GM23338 (cell line): Measurements from ENCODE around the gene IMMP2L. TPM values are rescaled to one million over a fixed set of nuclear protein-coding genes. Genes with fewer than 3 reads are reported as not detected.
A peak's percentile ranks its signal among the peaks of the same experiment; 100 is the strongest.

ENCODE experiments used
- ATAC-seq: fragments of 200-7000 bp; cut with Tn5 transposase; 3 replicates; pipeline ENCODE4 v1.9.1; 2020
- DNase-seq: peaks from one replicate; pipeline ENCODE4 v3.0.0-alpha.2; 2015; ENCODE audit warnings: low spot score
- H2AFZ ChIP-seq: fragments of 200-600 bp; sonication (generic); 2 replicates; pipeline ENCODE4 v1.8.0; 2016; ENCODE audit warnings: antibody characterized with exemption, mild to moderate bottlenecking, moderate library complexity
- H3F3A ChIP-seq: fragments of 200-600 bp; sonication (generic); replicated peaks from 2 replicates; pipeline ENCODE4 v1.8.0; 2017; ENCODE audit warnings: antibody characterized with exemption, mixed run types, low read depth
- H3K27ac ChIP-seq: fragments of 200-600 bp; sonication (generic); 2 replicates; pipeline ENCODE4 v1.6.1; 2016; ENCODE audit warnings: low read depth
- H3K27me3 ChIP-seq: fragments of 200-600 bp; sonication (generic); 2 replicates; pipeline ENCODE4 v1.8.0; 2016; ENCODE audit warnings: mild to moderate bottlenecking, mixed run types, moderate library complexity; ENCODE audit not compliant: insufficient read depth
- H3K36me3 ChIP-seq: fragments of 200-600 bp; sonication (generic); 2 replicates; pipeline ENCODE4 v1.8.0; 2016; ENCODE audit warnings: mild to moderate bottlenecking; ENCODE audit not compliant: insufficient read depth
- H3K4me1 ChIP-seq: fragments of 200-600 bp; sonication (generic); 2 replicates; pipeline ENCODE4 v1.8.0; 2016; ENCODE audit warnings: mild to moderate bottlenecking, moderate library complexity; ENCODE audit not compliant: insufficient read depth
- H3K4me2 ChIP-seq: fragments of 200-600 bp; sonication (generic); 2 replicates; pipeline ENCODE4 v1.7.1; 2017; ENCODE audit warnings: mixed run types
- H3K4me3 ChIP-seq: fragments of 200-600 bp; sonication (generic); 2 replicates; pipeline ENCODE4 v1.6.1; 2016; ENCODE audit warnings: mixed run types
- H3K79me2 ChIP-seq: fragments of 200-600 bp; sonication (generic); replicated peaks from 2 replicates; pipeline ENCODE4 v1.8.0; 2017; ENCODE audit warnings: mild to moderate bottlenecking; ENCODE audit not compliant: insufficient read depth
- H3K9me2 ChIP-seq: fragments of 200-600 bp; sonication (generic); 2 replicates; pipeline ENCODE4 v1.8.0; 2017; ENCODE audit not compliant: insufficient read depth
- H4K20me1 ChIP-seq: fragments of 200-600 bp; sonication (generic); replicated peaks from 2 replicates; pipeline ENCODE4 v1.8.0; 2017; ENCODE audit warnings: mild to moderate bottlenecking; ENCODE audit not compliant: insufficient read depth
- H3K27ac Mint-ChIP-seq: 2 replicates; pipeline ENCODE4 v1.8.0; 2020; ENCODE audit warnings: inconsistent platforms, mild to moderate bottlenecking, moderate library complexity, mixed read lengths
- H3K27me3 Mint-ChIP-seq: 3 replicates; pipeline ENCODE4 v1.8.0; 2022; ENCODE audit warnings: low read depth, mild to moderate bottlenecking, moderate library complexity, mixed read lengths, inconsistent platforms; ENCODE audit not compliant: insufficient read depth, poor library complexity
- H3K36me3 Mint-ChIP-seq: 3 replicates; pipeline ENCODE4 v1.8.0; 2021; ENCODE audit warnings: low read depth, mild to moderate bottlenecking, inconsistent platforms, moderate library complexity, mixed read lengths
- H3K4me1 Mint-ChIP-seq: 3 replicates; pipeline ENCODE4 v1.8.0; 2020; ENCODE audit warnings: mild to moderate bottlenecking, inconsistent platforms, mixed read lengths
- H3K4me3 Mint-ChIP-seq: 3 replicates; pipeline ENCODE4 v1.8.0; 2021; ENCODE audit warnings: moderate library complexity, mild to moderate bottlenecking, inconsistent platforms, mixed read lengths
- H3K9me3 Mint-ChIP-seq: 3 replicates; pipeline ENCODE4 v1.8.0; 2020; ENCODE audit warnings: moderate library complexity, mild to moderate bottlenecking, inconsistent platforms, mixed read lengths
- NANOG ChIP-seq: IDR thresholded peaks from 2 replicates; pipeline ENCODE4 v1.6.1; 2016; ENCODE audit warnings: antibody characterized with exemption, borderline replicate concordance
- STAT1 ChIP-seq: IDR thresholded peaks from one replicate; pipeline ENCODE4 v1.6.1; 2016; ENCODE audit warnings: antibody characterized with exemption; ENCODE audit not compliant: unreplicated experiment
- ZNF114 ChIP-seq: fragments of 250-450 bp; sonication (Bioruptor Pico); IDR thresholded peaks from 2 replicates; pipeline ENCODE4 v1.5.0; 2020; ENCODE audit warnings: mild to moderate bottlenecking, moderate library complexity
- ZNF331 ChIP-seq: fragments of 250-450 bp; sonication (Bioruptor Pico); IDR thresholded peaks from 2 replicates; pipeline ENCODE4 v1.5.0; 2020; ENCODE audit warnings: low read depth, mild to moderate bottlenecking, moderate library complexity
- polyA plus RNA-seq: library from polyadenylated mRNA; unstranded; fragments of >200 nt; fragmentation: Nextera tagmentation; extraction: Ambion mirVana; gene quantifications from 2 replicates; pipeline ENCODE4 v1.2.1, GENCODE V29; 2016
- total RNA-seq: library from RNA; depleted of rRNA; stranded (reverse); fragments of >200 nt; shearing (Covaris generic); gene quantifications from 2 replicates; pipeline ENCODE4 v1.2.3, GENCODE V29; 2014
- TF ChIP-seq, protein P1 (sequence below), 2 experiments: fragments of 200-600 bp in 1 of 2; sonication (generic) in 1 of 2; conservative IDR thresholded peaks; 2 replicates each; pipeline versions ENCODE4 v1.5.1 to v1.6.1; 2016 to 2017; ENCODE audit warnings: antibody characterized with exemption in 2 of 2, low read depth in 2 of 2, mild to moderate bottlenecking in 2 of 2, moderate library complexity in 1 of 2
- TF ChIP-seq, protein P2 (sequence below): fragments of 250-450 bp; sonication (Bioruptor Pico); IDR thresholded peaks from 2 replicates; pipeline ENCODE4 v1.5.0; 2020; ENCODE audit warnings: mild to moderate bottlenecking, moderate library complexity

Gene IMMP2L
- total and polyA plus RNA-seq, 2 experiments from 2014 or later: 7.3 to 14.0 TPM

DNA sequence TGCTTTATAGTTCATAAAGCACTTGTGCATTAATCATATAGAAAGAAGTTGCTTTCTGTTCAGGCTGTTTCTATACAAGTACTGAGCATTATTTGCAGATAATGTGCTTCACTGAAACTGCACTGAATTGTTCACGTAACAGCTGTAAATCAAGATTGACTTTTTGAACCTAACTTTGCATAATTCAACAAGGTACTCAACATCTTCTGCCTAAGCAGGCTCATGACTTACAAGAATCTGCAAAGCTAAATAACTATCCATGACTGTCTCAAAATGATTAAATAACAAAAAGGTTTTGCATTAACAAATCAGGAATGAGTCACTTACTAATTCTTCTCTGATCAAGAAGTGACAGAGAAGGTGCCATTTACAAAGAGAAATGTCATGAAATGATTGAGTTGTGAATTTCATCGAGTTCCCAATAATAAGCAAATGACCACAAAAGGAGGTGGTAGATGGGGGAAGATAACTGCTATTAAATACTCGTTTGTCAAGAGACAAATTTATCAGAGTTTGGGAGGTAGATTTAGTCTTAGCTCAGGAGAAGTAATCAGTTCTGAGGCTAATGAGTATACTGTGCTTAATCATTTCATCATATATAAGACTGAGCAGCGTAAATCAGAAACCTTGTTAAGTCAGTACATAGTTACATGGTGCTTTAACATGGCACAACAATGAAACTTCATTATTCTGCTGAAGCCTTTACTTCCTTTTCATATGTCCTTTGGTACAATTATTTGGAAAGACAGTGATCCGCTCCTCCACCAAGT is 632.6 kb downstream of the IMMP2L start (continued):
- TF ChIP-seq STAT1 (no peak), ZNF331 (CRISPR knock-in tag) (no peak), ZNF114 (CRISPR knock-in tag) (no peak), NANOG (no peak)
- TF ChIP-seq, protein P1, sequence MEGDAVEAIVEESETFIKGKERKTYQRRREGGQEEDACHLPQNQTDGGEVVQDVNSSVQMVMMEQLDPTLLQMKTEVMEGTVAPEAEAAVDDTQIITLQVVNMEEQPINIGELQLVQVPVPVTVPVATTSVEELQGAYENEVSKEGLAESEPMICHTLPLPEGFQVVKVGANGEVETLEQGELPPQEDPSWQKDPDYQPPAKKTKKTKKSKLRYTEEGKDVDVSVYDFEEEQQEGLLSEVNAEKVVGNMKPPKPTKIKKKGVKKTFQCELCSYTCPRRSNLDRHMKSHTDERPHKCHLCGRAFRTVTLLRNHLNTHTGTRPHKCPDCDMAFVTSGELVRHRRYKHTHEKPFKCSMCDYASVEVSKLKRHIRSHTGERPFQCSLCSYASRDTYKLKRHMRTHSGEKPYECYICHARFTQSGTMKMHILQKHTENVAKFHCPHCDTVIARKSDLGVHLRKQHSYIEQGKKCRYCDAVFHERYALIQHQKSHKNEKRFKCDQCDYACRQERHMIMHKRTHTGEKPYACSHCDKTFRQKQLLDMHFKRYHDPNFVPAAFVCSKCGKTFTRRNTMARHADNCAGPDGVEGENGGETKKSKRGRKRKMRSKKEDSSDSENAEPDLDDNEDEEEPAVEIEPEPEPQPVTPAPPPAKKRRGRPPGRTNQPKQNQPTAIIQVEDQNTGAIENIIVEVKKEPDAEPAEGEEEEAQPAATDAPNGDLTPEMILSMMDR (conservative IDR thresholded peaks at IDR 0.05; ENCODE audit: low read depth in 2 of 2): no peak
- TF ChIP-seq, protein P2, sequence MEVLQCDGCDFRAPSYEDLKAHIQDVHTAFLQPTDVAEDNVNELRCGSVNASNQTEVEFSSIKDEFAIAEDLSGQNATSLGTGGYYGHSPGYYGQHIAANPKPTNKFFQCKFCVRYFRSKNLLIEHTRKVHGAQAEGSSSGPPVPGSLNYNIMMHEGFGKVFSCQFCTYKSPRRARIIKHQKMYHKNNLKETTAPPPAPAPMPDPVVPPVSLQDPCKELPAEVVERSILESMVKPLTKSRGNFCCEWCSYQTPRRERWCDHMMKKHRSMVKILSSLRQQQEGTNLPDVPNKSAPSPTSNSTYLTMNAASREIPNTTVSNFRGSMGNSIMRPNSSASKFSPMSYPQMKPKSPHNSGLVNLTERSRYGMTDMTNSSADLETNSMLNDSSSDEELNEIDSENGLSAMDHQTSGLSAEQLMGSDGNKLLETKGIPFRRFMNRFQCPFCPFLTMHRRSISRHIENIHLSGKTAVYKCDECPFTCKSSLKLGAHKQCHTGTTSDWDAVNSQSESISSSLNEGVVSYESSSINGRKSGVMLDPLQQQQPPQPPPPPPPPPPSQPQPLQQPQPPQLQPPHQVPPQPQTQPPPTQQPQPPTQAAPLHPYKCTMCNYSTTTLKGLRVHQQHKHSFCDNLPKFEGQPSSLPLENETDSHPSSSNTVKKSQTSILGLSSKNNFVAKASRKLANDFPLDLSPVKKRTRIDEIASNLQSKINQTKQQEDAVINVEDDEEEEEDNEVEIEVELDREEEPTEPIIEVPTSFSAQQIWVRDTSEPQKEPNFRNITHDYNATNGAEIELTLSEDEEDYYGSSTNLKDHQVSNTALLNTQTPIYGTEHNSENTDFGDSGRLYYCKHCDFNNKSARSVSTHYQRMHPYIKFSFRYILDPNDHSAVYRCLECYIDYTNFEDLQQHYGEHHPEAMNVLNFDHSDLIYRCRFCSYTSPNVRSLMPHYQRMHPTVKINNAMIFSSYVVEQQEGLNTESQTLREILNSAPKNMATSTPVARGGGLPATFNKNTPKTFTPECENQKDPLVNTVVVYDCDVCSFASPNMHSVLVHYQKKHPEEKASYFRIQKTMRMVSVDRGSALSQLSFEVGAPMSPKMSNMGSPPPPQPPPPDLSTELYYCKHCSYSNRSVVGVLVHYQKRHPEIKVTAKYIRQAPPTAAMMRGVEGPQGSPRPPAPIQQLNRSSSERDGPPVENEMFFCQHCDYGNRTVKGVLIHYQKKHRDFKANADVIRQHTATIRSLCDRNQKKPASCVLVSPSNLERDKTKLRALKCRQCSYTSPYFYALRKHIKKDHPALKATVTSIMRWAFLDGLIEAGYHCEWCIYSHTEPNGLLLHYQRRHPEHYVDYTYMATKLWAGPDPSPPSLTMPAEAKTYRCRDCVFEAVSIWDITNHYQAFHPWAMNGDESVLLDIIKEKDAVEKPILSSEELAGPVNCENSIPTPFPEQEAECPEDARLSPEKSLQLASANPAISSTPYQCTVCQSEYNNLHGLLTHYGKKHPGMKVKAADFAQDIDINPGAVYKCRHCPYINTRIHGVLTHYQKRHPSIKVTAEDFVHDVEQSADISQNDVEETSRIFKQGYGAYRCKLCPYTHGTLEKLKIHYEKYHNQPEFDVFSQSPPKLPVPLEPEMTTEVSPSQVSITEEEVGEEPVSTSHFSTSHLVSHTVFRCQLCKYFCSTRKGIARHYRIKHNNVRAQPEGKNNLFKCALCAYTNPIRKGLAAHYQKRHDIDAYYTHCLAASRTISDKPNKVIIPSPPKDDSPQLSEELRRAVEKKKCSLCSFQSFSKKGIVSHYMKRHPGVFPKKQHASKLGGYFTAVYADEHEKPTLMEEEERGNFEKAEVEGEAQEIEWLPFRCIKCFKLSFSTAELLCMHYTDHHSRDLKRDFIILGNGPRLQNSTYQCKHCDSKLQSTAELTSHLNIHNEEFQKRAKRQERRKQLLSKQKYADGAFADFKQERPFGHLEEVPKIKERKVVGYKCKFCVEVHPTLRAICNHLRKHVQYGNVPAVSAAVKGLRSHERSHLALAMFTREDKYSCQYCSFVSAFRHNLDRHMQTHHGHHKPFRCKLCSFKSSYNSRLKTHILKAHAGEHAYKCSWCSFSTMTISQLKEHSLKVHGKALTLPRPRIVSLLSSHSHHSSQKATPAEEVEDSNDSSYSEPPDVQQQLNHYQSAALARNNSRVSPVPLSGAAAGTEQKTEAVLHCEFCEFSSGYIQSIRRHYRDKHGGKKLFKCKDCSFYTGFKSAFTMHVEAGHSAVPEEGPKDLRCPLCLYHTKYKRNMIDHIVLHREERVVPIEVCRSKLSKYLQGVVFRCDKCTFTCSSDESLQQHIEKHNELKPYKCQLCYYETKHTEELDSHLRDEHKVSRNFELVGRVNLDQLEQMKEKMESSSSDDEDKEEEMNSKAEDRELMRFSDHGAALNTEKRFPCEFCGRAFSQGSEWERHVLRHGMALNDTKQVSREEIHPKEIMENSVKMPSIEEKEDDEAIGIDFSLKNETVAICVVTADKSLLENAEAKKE: no peak

DNA sequence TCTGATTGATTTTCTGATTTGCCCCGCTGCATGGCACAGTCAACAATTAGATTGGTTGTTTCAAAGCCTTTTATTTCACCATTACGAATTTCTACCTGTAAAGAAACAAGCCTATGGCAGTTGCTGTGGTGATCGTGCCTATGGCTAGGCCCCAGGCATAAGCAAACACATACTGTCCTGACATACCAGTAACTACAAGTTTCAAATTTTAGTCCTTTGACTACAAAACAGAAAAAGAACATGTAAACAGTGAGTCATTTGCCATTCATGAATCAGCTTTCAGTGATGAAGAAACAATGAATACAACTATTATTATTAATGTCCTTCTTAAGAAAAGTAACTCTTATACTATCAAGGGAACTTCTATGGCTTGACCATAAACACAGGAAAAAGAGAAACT is 639.4 kb downstream of the IMMP2L start:
- Histone ChIP-seq H4K20me1 (no peaks in the 10 kb centered on the region), H3K4me3 (no peak overlapping the region), H3K27me3 (no peaks in the 10 kb centered on the region), H3K9me2 (no peaks in the 10 kb centered on the region), H2AFZ (no peak overlapping the region), H3K4me2 (no peak overlapping the region), H3K79me2 (no peaks in the 10 kb centered on the region), H3K4me1 (no peaks in the 10 kb centered on the region), H3K27ac (no peak overlapping the region), H3F3A (no peaks in the 10 kb centered on the region), H3K36me3 (no peaks in the 10 kb centered on the region)
- H3K27ac Mint-ChIP-seq: peak overlapping the region; percentile 36; the same call in 1 of the 2 replicates
- no peak overlapping the region for H3K4me3 Mint-ChIP-seq
- peaks cover 12% of the 10 kb centered on the region; the same call in 2 of the 3 replicates for H3K4me1 Mint-ChIP-seq
- DNase-seq: no peak
- H3K36me3 Mint-ChIP-seq: no peaks in the 10 kb centered on the region
- TF ChIP-seq STAT1: no peak
- H3K27me3 Mint-ChIP-seq: no peaks in the 10 kb centered on the region
- no peak; the same call in 2 of the 3 replicates for ATAC-seq
- no peaks in the 10 kb centered on the region for H3K9me3 Mint-ChIP-seq
